ENCODE measurements around the gene CNIH1. TPM values are rescaled to one million over a fixed set of nuclear protein-coding genes. Genes with fewer than 3 reads are reported as not detected.
"Not testable (repeated sequence)": the region's sequence is repeated elsewhere in the genome, so short reads cannot be mapped to it uniquely, and the experiment has no call there.

The CNIH1 gene
- total RNA-seq, 1 experiment from 2014 or later, result 149 TPM

- H3K4me1 ChIP-seq (ENCODE audit: control insufficient read depth in 1 of 2, insufficient read depth in 2 of 2, low read length in 2 of 2); RAD21 ChIA-PET (ENCODE audit: low non-redundant PET in 1 of 2, low total read pairs in 2 of 2, uncharacterized antibody in 2 of 2, unreplicated experiment in 2 of 2); H4K20me1 ChIP-seq (ENCODE audit: insufficient read depth); CTCF ChIA-PET; H3K4me3 ChIP-seq (replicated peaks in 1 of 2; ENCODE audit: low read depth in 1 of 2, low read length in 2 of 2); POLR2A ChIA-PET; H3K79me2 ChIP-seq (ENCODE audit: insufficient read depth, low read length); ATAC-seq; H3K27me3 ChIP-seq (ENCODE audit: insufficient read depth, low read length); H3K27ac ChIP-seq (ENCODE audit: low read depth, low read length); H3K9me2 ChIP-seq (ENCODE audit: insufficient read depth); H3K9me3 ChIP-seq (ENCODE audit: control insufficient read depth in 1 of 2, insufficient read depth in 1 of 2, low read depth in 1 of 2, low read length in 2 of 2); H3K36me3 ChIP-seq (ENCODE audit: control insufficient read depth in 1 of 2, insufficient read depth in 2 of 2, low read length in 2 of 2); BruUV-seq (replicated peaks); H3K9ac ChIP-seq (ENCODE audit: low read length); DNase-seq (ENCODE audit: low read depth, low spot score); H3K4me2 ChIP-seq (ENCODE audit: low read length); H2AFZ ChIP-seq (ENCODE audit: low read depth, low read length, poor library complexity, severe bottlenecking); intact Hi-C loops (cut with micrococcal nuclease): not testable (repeated sequence)
These were observed 17.4 kb upstream of the CNIH1 start for GRCh38 chr14:54458536-54458935.

DNA sequence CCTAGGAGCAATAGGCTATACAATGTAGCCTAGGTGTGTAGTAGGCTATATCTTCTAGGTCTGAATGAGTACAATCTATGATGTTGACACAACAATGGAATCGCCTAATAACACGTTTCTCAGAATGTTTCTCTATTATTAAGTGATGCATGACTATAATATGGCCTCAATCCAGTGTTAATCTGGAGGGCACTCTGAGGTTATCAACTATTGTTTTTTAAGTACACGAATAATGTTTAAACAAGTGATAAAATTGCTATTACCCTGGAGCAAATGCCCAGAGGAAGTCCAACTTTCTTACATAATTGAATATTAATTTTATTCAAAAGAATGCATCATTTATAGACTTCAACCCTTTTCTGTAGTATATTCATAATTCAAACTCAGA, 16.4 kb upstream of the CNIH1 start:
- no peak overlapping the region for H2AFZ ChIP-seq (ENCODE audit: low read depth, low read length, poor library complexity, severe bottlenecking)
- H3K4me2 ChIP-seq (ENCODE audit: low read length), result no peak overlapping the region
- DNase-seq (ENCODE audit: low read depth, low spot score) (no peak), ATAC-seq (no peak)
- H3K27ac ChIP-seq (ENCODE audit: low read depth, low read length), result no peak overlapping the region
- ChIA-PET RAD21 (ENCODE audit: low non-redundant PET in 1 of 2, low total read pairs in 2 of 2, uncharacterized antibody in 2 of 2, unreplicated experiment in 2 of 2) (no interaction called here), POLR2A (no interaction called here), CTCF (no interaction called here)
- H3K36me3 ChIP-seq (ENCODE audit: control insufficient read depth in 1 of 2, insufficient read depth in 2 of 2, low read length in 2 of 2), result no peaks in the 10 kb centered on the region
- no TSS peak for BruUV-seq (replicated peaks)
- H4K20me1 ChIP-seq (ENCODE audit: insufficient read depth), result no peaks in the 10 kb centered on the region
- peaks cover 4 to 6% of the 10 kb centered on the region in 2 experiments; a peak in 1 of 4 replicates for H3K9me3 ChIP-seq (ENCODE audit: control insufficient read depth in 1 of 2, insufficient read depth in 1 of 2, low read depth in 1 of 2, low read length in 2 of 2)
- H3K9ac ChIP-seq (ENCODE audit: low read length), result no peak overlapping the region
- H3K4me1 ChIP-seq (ENCODE audit: control insufficient read depth in 1 of 2, insufficient read depth in 2 of 2, low read length in 2 of 2), result peaks cover 0 to 5% of the 10 kb centered on the region in 2 experiments; a peak in 2 of 4 replicates
- no peaks in the 10 kb centered on the region for H3K79me2 ChIP-seq (ENCODE audit: insufficient read depth, low read length)
- H3K27me3 ChIP-seq (ENCODE audit: insufficient read depth, low read length), result no peaks in the 10 kb centered on the region
- H3K9me2 ChIP-seq (ENCODE audit: insufficient read depth), result no peaks in the 10 kb centered on the region
- TF ChIP-seq EZH2 (IDR thresholded peaks at IDR 0.05), result no peak
- TF ChIP-seq REST (IDR thresholded peaks at IDR 0.05; ENCODE audit: low read depth), result no peak
- TF ChIP-seq ATF3 (IDR thresholded peaks at IDR 0.05), result no peak
- no peak for TF ChIP-seq SIN3A (IDR thresholded peaks at IDR 0.05; ENCODE audit: low read depth)
- TF ChIP-seq ZNF274 (IDR thresholded peaks at IDR 0.05; ENCODE audit: low read depth, low read length), result no peak
- no peak for TF ChIP-seq ELF1 (IDR thresholded peaks at IDR 0.05; ENCODE audit: borderline replicate concordance, low read depth)
- no peak for TF ChIP-seq CBX3 (IDR thresholded peaks at IDR 0.05; ENCODE audit: low read depth)
- TF ChIP-seq RAD21 (IDR thresholded peaks at IDR 0.05; ENCODE audit: low read depth), result no peak
- no peak for TF ChIP-seq POLR2A (IDR thresholded peaks at IDR 0.05; ENCODE audit: borderline replicate concordance, extremely low read depth, insufficient read depth, insufficient read length)
- TF ChIP-seq EGR1 (IDR thresholded peaks at IDR 0.05; ENCODE audit: low read depth), result no peak
- TF ChIP-seq EZH2phosphoT487 (IDR thresholded peaks at IDR 0.05; ENCODE audit: borderline replicate concordance), result no peak
- TF ChIP-seq, protein P1, sequence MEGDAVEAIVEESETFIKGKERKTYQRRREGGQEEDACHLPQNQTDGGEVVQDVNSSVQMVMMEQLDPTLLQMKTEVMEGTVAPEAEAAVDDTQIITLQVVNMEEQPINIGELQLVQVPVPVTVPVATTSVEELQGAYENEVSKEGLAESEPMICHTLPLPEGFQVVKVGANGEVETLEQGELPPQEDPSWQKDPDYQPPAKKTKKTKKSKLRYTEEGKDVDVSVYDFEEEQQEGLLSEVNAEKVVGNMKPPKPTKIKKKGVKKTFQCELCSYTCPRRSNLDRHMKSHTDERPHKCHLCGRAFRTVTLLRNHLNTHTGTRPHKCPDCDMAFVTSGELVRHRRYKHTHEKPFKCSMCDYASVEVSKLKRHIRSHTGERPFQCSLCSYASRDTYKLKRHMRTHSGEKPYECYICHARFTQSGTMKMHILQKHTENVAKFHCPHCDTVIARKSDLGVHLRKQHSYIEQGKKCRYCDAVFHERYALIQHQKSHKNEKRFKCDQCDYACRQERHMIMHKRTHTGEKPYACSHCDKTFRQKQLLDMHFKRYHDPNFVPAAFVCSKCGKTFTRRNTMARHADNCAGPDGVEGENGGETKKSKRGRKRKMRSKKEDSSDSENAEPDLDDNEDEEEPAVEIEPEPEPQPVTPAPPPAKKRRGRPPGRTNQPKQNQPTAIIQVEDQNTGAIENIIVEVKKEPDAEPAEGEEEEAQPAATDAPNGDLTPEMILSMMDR (IDR thresholded peaks at IDR 0.05 in 2 of 3, conservative IDR thresholded peaks at IDR 0.05 in 1 of 3; ENCODE audit: borderline replicate concordance in 1 of 3, insufficient read depth in 1 of 3, low read depth in 2 of 3, low read length in 2 of 3), result no peak
- no peak overlapping the region for H3K4me3 ChIP-seq (replicated peaks in 1 of 2; ENCODE audit: low read depth in 1 of 2, low read length in 2 of 2)
- intact Hi-C loops (cut with micrococcal nuclease), result no loop called here
